ENCODE results near the gene ST6GALNAC3. TPM values are rescaled to one million over a fixed set of nuclear protein-coding genes. Genes with fewer than 3 reads are reported as not detected.

ST6GALNAC3 gene
- total RNA-seq, 6 experiments from 2014 or later, result 1.4 to 3.2 (median 2.6) TPM

GRCh38 chr1:76218888-76219287, 144.3 kb downstream of the ST6GALNAC3 start:
- H3K4me1 ChIP-seq, result no peaks in the 10 kb centered on the region
- 42% methylated on average over 2 of the region's 2 CpGs for WGBS (ENCODE audit: insufficient coverage, low coverage, low lambda C conversion rate, missing lambda C conversion rate)
- TF ChIP-seq POLR2A (IDR thresholded peaks at IDR 0.05), result no peak
- no peak for TF ChIP-seq CTCF (IDR thresholded peaks at IDR 0.05)
- H3K4me3 ChIP-seq, result no peak overlapping the region
- DNase-seq, result no peak
- H3K9me3 ChIP-seq, result no peaks in the 10 kb centered on the region
- H3K36me3 ChIP-seq, result no peaks in the 10 kb centered on the region
- no peak for ATAC-seq
- no peak overlapping the region for H3K27ac ChIP-seq
- intact Hi-C loops (cut with DNase I), result no loop called here
- H3K27me3 ChIP-seq, result no peaks in the 10 kb centered on the region

GRCh38 chr1:76219366-76219818, 144.8 kb downstream of the ST6GALNAC3 start:
- no peak for TF ChIP-seq CTCF (IDR thresholded peaks at IDR 0.05)
- TF ChIP-seq POLR2A (IDR thresholded peaks at IDR 0.05), result no peak
- intact Hi-C loops (cut with DNase I), result no loop called here
- H3K27ac ChIP-seq, result no peak overlapping the region
- H3K27me3 ChIP-seq, result no peaks in the 10 kb centered on the region
- H3K36me3 ChIP-seq, result no peaks in the 10 kb centered on the region
- WGBS (ENCODE audit: insufficient coverage, low coverage, low lambda C conversion rate, missing lambda C conversion rate), result 71% methylated on average over 1 of the region's 3 CpGs
- no peak for DNase-seq
- H3K4me1 ChIP-seq, result no peaks in the 10 kb centered on the region
- no peak for ATAC-seq
- H3K9me3 ChIP-seq, result no peaks in the 10 kb centered on the region
- H3K4me3 ChIP-seq, result no peak overlapping the region

- Histone ChIP-seq H3K36me3 (no peaks in the 10 kb centered on the region), H3K27me3 (no peaks in the 10 kb centered on the region), H3K27ac (no peak overlapping the region), H3K4me3 (no peak overlapping the region), H3K9me3 (no peaks in the 10 kb centered on the region), H3K4me1 (no peaks in the 10 kb centered on the region)
- ATAC-seq (no peak), DNase-seq (no peak)
- 48% methylated on average over 2 of the region's 3 CpGs for WGBS (ENCODE audit: insufficient coverage, low coverage, low lambda C conversion rate, missing lambda C conversion rate)
- no peak for TF ChIP-seq POLR2A (IDR thresholded peaks at IDR 0.05)
- TF ChIP-seq CTCF (IDR thresholded peaks at IDR 0.05), result no peak
- intact Hi-C loops (cut with DNase I), result no loop called here
Measured at GRCh38 chr1:76224752-76225151, 150.2 kb downstream of the ST6GALNAC3 start.

GRCh38 chr1:76225526-76225925, 151.0 kb downstream of the ST6GALNAC3 start:
- H3K27me3 ChIP-seq, result no peaks in the 10 kb centered on the region
- DNase-seq, result no peak
- no peak overlapping the region for H3K27ac ChIP-seq
- H3K4me1 ChIP-seq, result no peaks in the 10 kb centered on the region
- no peak overlapping the region for H3K4me3 ChIP-seq
- no peak for ATAC-seq
- intact Hi-C loops (cut with DNase I), result no loop called here
- TF ChIP-seq CTCF (IDR thresholded peaks at IDR 0.05) (no peak), POLR2A (IDR thresholded peaks at IDR 0.05) (no peak)
- 38% methylated on average over 1 of the region's 1 CpG for WGBS (ENCODE audit: insufficient coverage, low coverage, low lambda C conversion rate, missing lambda C conversion rate)
- no peaks in the 10 kb centered on the region for H3K36me3 ChIP-seq
- H3K9me3 ChIP-seq, result no peaks in the 10 kb centered on the region

- Histone ChIP-seq H3K36me3 (no peaks in the 10 kb centered on the region), H3K4me3 (no peak overlapping the region), H3K27me3 (no peaks in the 10 kb centered on the region), H3K9me3 (no peaks in the 10 kb centered on the region), H3K4me1 (no peaks in the 10 kb centered on the region), H3K27ac (no peak overlapping the region)
- TF ChIP-seq POLR2A (IDR thresholded peaks at IDR 0.05), result no peak
- TF ChIP-seq CTCF (IDR thresholded peaks at IDR 0.05), result no peak
- ATAC-seq (no peak), DNase-seq (no peak)
- intact Hi-C loops (cut with DNase I), result no loop called here
- 48% methylated on average over 3 of the region's 3 CpGs for WGBS (ENCODE audit: insufficient coverage, low coverage, low lambda C conversion rate, missing lambda C conversion rate)
Measured at GRCh38 chr1:76227621-76228020, 153.1 kb downstream of the ST6GALNAC3 start.
